Ovary (tissue), 9 donors: ENCODE measurements around the gene ARHGEF1. TPM values are rescaled to one million over a fixed set of nuclear protein-coding genes. Genes with fewer than 3 reads are reported as not detected.

Source experiments
- DNase-seq, 5 donors: peaks; one replicate each; pipeline ENCODE4 v3.0.0-alpha.2; 2019 to 2020
- H3K27ac ChIP-seq, 2 donors: fragments of 200-600 bp; one replicate each; pipeline versions ENCODE4 v1.5.1 to v1.8.0; 2019 to 2022
- H3K27me3 ChIP-seq: fragments of 200-600 bp; one replicate; pipeline ENCODE4 v1.8.0; 2022
- H3K36me3 ChIP-seq: fragments of 200-600 bp; sonication (generic); one replicate; pipeline ENCODE4 v1.5.1; 2019
- H3K4me1 ChIP-seq: one replicate; pipeline ENCODE4 v1.8.1; 2013; ENCODE audit warnings: mild to moderate bottlenecking, moderate library complexity; ENCODE audit not compliant: insufficient read depth
- H3K4me3 ChIP-seq: fragments of 200-600 bp; sonication (generic); one replicate; pipeline ENCODE4 v1.5.1; 2017
- H3K9me3 ChIP-seq, 2 donors: fragments of 200-600 bp in 1 of 2; sonication (generic) in 1 of 2; one replicate each; pipeline versions ENCODE4 v1.5.1 to v1.8.1; 2013 to 2019; ENCODE audit warnings: mild to moderate bottlenecking in 1 of 2, moderate library complexity in 1 of 2
- CTCF ChIP-seq, 3 donors: fragments of 450-650 bp in 2 of 3; fragments of 200-600 bp in 1 of 3; IDR thresholded peaks; one replicate each; pipeline versions ENCODE4 v1.5.1 to v1.8.0; 2016 to 2022; ENCODE audit warnings: antibody characterized with exemption in 3 of 3, mild to moderate bottlenecking in 1 of 3
- EP300 ChIP-seq: sonication (generic); formaldehyde crosslinking; IDR thresholded peaks from one replicate; pipeline ENCODE4 v1.6.1; 2017; ENCODE audit warnings: antibody characterized with exemption
- POLR2A ChIP-seq: fragments of 450-650 bp; IDR thresholded peaks from one replicate; pipeline ENCODE4 v1.6.1; 2017; ENCODE audit warnings: antibody characterized with exemption, mild to moderate bottlenecking, moderate library complexity
- WGBS, 3 donors: extraction: QIAGEN DNeasy Blood & Tissue Kit in 1 of 3; methylation state at CpG; one replicate each; pipeline versions ENCODE4 v1.1.5 to v1.1.7; 2013 to 2017; 5-methylcytosine and 5-hydroxymethylcytosine counted together
- intact Hi-C, 4 donors: fragments of 100-400 bp; cut with DNase I; formaldehyde crosslinking; loops; one replicate each; pipeline versions ENCODE4 v1.11.0 to v1.15.1; 2022 to 2023
- polyA plus RNA-seq, 2 donors: library from polyadenylated mRNA; stranded (reverse); fragments of 200-250 nt in 1 of 2; fragments of 350-450 nt in 1 of 2; fragmentation: Illumina TruSeq in 1 of 2; extraction: RNeasy Lipid Tissue Mini Kit (QIAGEN cat#74804) in 1 of 2; gene quantifications; one replicate each; pipeline ENCODE4 v1.2.3, GENCODE V29; 2013 to 2014
- total RNA-seq, 7 donors: library from RNA; depleted of rRNA in 2 of 7; stranded (reverse); fragments of >200 nt in 2 of 7; fragmentation: NEBNext Ultra II Directional in 3 of 7; extraction: Animal tissue kit (Norgen Biotek cat#: 25700) in 3 of 7; gene quantifications; one replicate each; pipeline versions ENCODE4 v1.1.0 to v1.2.4, GENCODE V29; 2016 to 2023
- donor health status: DM: no; HTN: no; CAD: no; lungs with moderate emphysema.
- donor health status: DM: no; HTN: no; CAD: no.
- donor health status: Bipolar disorder and iron deficiency.
- donor health status: DM: yes; HTN: yes; CAD: no.
- donor health status: DM: no; HTN: no; CAD: no.
- donor health status: DM: yes; HTN: yes; CAD: no.

Gene ARHGEF1
- total and polyA plus RNA-seq, 9 donors, result 7.9 to 97.5 (median 56.6) TPM

- Histone ChIP-seq H3K4me3 (no peak overlapping the region), H3K4me1 (no peaks in the 10 kb centered on the region), H3K9me3 (no peaks in the 10 kb centered on the region), H3K27me3 (no peaks in the 10 kb centered on the region), H3K36me3 (no peaks in the 10 kb centered on the region), H3K27ac (no peak overlapping the region)
- 68 to 74% (median 72%) methylated on average over 10 of the region's 10 CpGs for WGBS, 3 donors
- no peak for DNase-seq
- intact Hi-C loops, result no loop called here
- TF ChIP-seq POLR2A (no peak), EP300 (no peak), CTCF (IDR thresholded peaks at IDR 0.05) (no peak)
These were observed 14.6 kb upstream of the ARHGEF1 start for GRCh38 chr19:41868120-41868988.

- Histone ChIP-seq H3K27ac (no peak overlapping the region), H3K27me3 (no peaks in the 10 kb centered on the region), H3K36me3 (no peaks in the 10 kb centered on the region), H3K4me1 (no peaks in the 10 kb centered on the region), H3K9me3 (no peaks in the 10 kb centered on the region), H3K4me3 (no peak overlapping the region)
- intact Hi-C loops, result no loop called here
- TF ChIP-seq EP300, result no peak
- TF ChIP-seq POLR2A, result no peak
- TF ChIP-seq CTCF (IDR thresholded peaks at IDR 0.05), result no peak
- 76 to 80% (median 78%) methylated on average over 12 of the region's 12 CpGs for WGBS, 3 donors
- no peak for DNase-seq
These were observed 14.0 kb upstream of the ARHGEF1 start for GRCh38 chr19:41868989-41869300.

- TF ChIP-seq CTCF (IDR thresholded peaks at IDR 0.05), result no peak
- no peak for TF ChIP-seq EP300
- no peak for TF ChIP-seq POLR2A
- Histone ChIP-seq H3K9me3 (no peaks in the 10 kb centered on the region), H3K27me3 (no peaks in the 10 kb centered on the region), H3K4me3 (no peak overlapping the region), H3K36me3 (no peaks in the 10 kb centered on the region), H3K4me1 (no peaks in the 10 kb centered on the region), H3K27ac (no peak overlapping the region)
- WGBS, 3 donors, result 79 to 82% (median 80%) methylated on average over 13 of the region's 13 CpGs
- intact Hi-C loops, result no loop called here
- DNase-seq, result no peak
These were observed 13.5 kb upstream of the ARHGEF1 start for GRCh38 chr19:41869374-41869955.

GRCh38 chr19:41870401-41870873 is 12.5 kb upstream of the ARHGEF1 start:
- Histone ChIP-seq H3K27ac (no peak overlapping the region), H3K36me3 (no peaks in the 10 kb centered on the region), H3K27me3 (no peaks in the 10 kb centered on the region), H3K4me1 (no peaks in the 10 kb centered on the region), H3K4me3 (no peak overlapping the region), H3K9me3 (no peaks in the 10 kb centered on the region)
- no peak for DNase-seq
- 66 to 79% (median 76%) methylated on average over 3 of the region's 3 CpGs for WGBS, 3 donors
- intact Hi-C loops, result no loop called here
- no peak for TF ChIP-seq POLR2A
- no peak for TF ChIP-seq CTCF (IDR thresholded peaks at IDR 0.05)
- no peak for TF ChIP-seq EP300
